ENCODE results near the gene NELFA.

The NELFA gene

GRCh38 chr4:1948232-1948631 is 60.5 kb downstream of the NELFA start:
- ATAC-seq = no peak
- TF ChIP-seq GLIS3 (CRISPR knock-in tag; IDR thresholded peaks at IDR 0.05) = no peak
- TF ChIP-seq ZFP3 (CRISPR knock-in tag; IDR thresholded peaks at IDR 0.05) = no peak

DNA sequence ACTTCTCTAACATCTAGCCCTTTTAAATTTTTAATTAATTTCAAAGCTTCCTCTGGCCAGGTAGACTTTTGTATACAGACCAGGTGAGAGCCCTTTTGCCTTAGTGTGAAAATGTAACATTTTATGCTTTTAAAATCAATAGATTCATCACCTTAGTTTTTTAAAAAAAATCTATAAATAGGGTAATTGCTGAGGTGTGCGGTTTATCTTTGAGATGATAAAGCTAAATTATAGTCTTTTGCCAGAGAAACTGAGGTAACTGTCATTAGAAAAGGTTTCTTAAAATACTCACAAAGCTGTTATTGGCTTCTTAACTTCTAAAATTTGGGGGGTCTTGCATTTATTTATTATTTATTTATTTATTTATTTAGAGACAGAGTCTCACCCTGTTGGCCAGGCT is 62.9 kb downstream of the NELFA start:
- no peak for TF ChIP-seq TOX (CRISPR knock-in tag; IDR thresholded peaks at IDR 0.05; ENCODE audit: borderline replicate concordance)
- TF ChIP-seq RARB (CRISPR knock-in tag; IDR thresholded peaks at IDR 0.05) = no peak
- TF ChIP-seq ZFP3 (CRISPR knock-in tag; IDR thresholded peaks at IDR 0.05) = no peak
- no peak for TF ChIP-seq PPARA (CRISPR knock-in tag; IDR thresholded peaks at IDR 0.05; ENCODE audit: borderline replicate concordance)
- no peak for TF ChIP-seq ZNF8 (CRISPR knock-in tag; IDR thresholded peaks at IDR 0.05)
- no peak for TF ChIP-seq CSDC2 (CRISPR knock-in tag; IDR thresholded peaks at IDR 0.05)
- TF ChIP-seq, protein P1, sequence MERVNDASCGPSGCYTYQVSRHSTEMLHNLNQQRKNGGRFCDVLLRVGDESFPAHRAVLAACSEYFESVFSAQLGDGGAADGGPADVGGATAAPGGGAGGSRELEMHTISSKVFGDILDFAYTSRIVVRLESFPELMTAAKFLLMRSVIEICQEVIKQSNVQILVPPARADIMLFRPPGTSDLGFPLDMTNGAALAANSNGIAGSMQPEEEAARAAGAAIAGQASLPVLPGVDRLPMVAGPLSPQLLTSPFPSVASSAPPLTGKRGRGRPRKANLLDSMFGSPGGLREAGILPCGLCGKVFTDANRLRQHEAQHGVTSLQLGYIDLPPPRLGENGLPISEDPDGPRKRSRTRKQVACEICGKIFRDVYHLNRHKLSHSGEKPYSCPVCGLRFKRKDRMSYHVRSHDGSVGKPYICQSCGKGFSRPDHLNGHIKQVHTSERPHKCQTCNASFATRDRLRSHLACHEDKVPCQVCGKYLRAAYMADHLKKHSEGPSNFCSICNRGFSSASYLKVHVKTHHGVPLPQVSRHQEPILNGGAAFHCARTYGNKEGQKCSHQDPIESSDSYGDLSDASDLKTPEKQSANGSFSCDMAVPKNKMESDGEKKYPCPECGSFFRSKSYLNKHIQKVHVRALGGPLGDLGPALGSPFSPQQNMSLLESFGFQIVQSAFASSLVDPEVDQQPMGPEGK (CRISPR knock-in tag; IDR thresholded peaks at IDR 0.05; ENCODE audit: borderline replicate concordance) = no peak
- no peak for TF ChIP-seq ESRRG (CRISPR knock-in tag; IDR thresholded peaks at IDR 0.05)
- TF ChIP-seq ISL1 (CRISPR knock-in tag; IDR thresholded peaks at IDR 0.05) = no peak
- TF ChIP-seq ARNTL (CRISPR knock-in tag; IDR thresholded peaks at IDR 0.05; ENCODE audit: borderline replicate concordance, low read depth) = no peak
- TF ChIP-seq ZNF565 (CRISPR knock-in tag; conservative IDR thresholded peaks at IDR 0.05; ENCODE audit: low read depth) = no peak
- no peak for ATAC-seq

- ATAC-seq = no peak
- TF ChIP-seq BACH2 (CRISPR knock-in tag; IDR thresholded peaks at IDR 0.05; ENCODE audit: borderline replicate concordance) = no peak
- no peak for TF ChIP-seq ARNTL (CRISPR knock-in tag; IDR thresholded peaks at IDR 0.05; ENCODE audit: borderline replicate concordance, low read depth)
- TF ChIP-seq TOX (CRISPR knock-in tag; IDR thresholded peaks at IDR 0.05; ENCODE audit: borderline replicate concordance) = no peak
- no peak for TF ChIP-seq ESRRG (CRISPR knock-in tag; IDR thresholded peaks at IDR 0.05)
- no peak for TF ChIP-seq ZFP30 (CRISPR knock-in tag; IDR thresholded peaks at IDR 0.05)
- no peak for TF ChIP-seq ZNF565 (CRISPR knock-in tag; conservative IDR thresholded peaks at IDR 0.05; ENCODE audit: low read depth)
- TF ChIP-seq, protein P1 (CRISPR knock-in tag; IDR thresholded peaks at IDR 0.05; ENCODE audit: borderline replicate concordance) = no peak
- TF ChIP-seq ZNF70 (CRISPR knock-in tag; IDR thresholded peaks at IDR 0.05) = no peak
Observed at GRCh38 chr4:1945124-1945895, 63.5 kb downstream of the NELFA start.

- no peak for ATAC-seq
- TF ChIP-seq SNAI2 (CRISPR knock-in tag; IDR thresholded peaks at IDR 0.05) (no peak), CSDC2 (CRISPR knock-in tag; IDR thresholded peaks at IDR 0.05) (no peak), POU6F1 (CRISPR knock-in tag; IDR thresholded peaks at IDR 0.05; ENCODE audit: borderline replicate concordance, low read depth) (no peak), ZC3H10 (CRISPR knock-in tag; IDR thresholded peaks at IDR 0.05) (no peak), TCF4 (CRISPR knock-in tag; IDR thresholded peaks at IDR 0.05; ENCODE audit: borderline replicate concordance) (no peak), ZNF8 (CRISPR knock-in tag; IDR thresholded peaks at IDR 0.05) (no peak)
Observed at GRCh38 chr4:1943928-1944327, 64.8 kb downstream of the NELFA start.

DNA sequence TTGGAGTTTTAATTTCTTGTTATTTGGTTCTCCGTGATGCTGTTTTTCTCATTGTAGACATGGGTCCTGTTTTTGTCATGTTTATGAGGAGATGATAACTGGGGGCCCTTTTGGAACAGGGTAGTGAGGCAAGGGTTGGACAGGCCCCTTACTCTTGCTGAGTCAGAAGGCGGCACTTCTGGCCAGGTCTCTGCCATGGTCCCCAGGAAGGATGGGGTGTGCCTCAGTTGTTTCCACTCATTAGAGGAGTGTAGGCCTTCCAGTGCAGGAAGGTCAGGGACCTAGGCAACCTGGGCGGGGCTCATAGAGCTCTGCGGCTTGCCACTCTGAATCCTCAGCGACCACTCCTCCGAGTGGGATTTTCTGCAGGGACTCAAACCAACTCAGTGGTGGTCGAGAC is 68.2 kb downstream of the NELFA start:
- TF ChIP-seq POU6F1 (CRISPR knock-in tag; IDR thresholded peaks at IDR 0.05; ENCODE audit: borderline replicate concordance, low read depth) (no peak), OSR1 (CRISPR knock-in tag; IDR thresholded peaks at IDR 0.05) (no peak), ZNF565 (CRISPR knock-in tag; conservative IDR thresholded peaks at IDR 0.05; ENCODE audit: low read depth) (no peak), ESRRG (CRISPR knock-in tag; IDR thresholded peaks at IDR 0.05) (no peak), ISL1 (CRISPR knock-in tag; IDR thresholded peaks at IDR 0.05) (no peak), CREB5 (CRISPR knock-in tag; IDR thresholded peaks at IDR 0.05; ENCODE audit: low read depth) (no peak), PPARA (CRISPR knock-in tag; IDR thresholded peaks at IDR 0.05; ENCODE audit: borderline replicate concordance) (no peak), ZNF8 (CRISPR knock-in tag; IDR thresholded peaks at IDR 0.05) (no peak), TCF4 (CRISPR knock-in tag; IDR thresholded peaks at IDR 0.05; ENCODE audit: borderline replicate concordance) (no peak), SNAI2 (CRISPR knock-in tag; IDR thresholded peaks at IDR 0.05) (no peak), BACH2 (CRISPR knock-in tag; IDR thresholded peaks at IDR 0.05; ENCODE audit: borderline replicate concordance) (no peak), ARNTL (CRISPR knock-in tag; IDR thresholded peaks at IDR 0.05; ENCODE audit: borderline replicate concordance, low read depth) (no peak), ZFP3 (CRISPR knock-in tag; IDR thresholded peaks at IDR 0.05) (no peak)
- TF ChIP-seq, protein P2, sequence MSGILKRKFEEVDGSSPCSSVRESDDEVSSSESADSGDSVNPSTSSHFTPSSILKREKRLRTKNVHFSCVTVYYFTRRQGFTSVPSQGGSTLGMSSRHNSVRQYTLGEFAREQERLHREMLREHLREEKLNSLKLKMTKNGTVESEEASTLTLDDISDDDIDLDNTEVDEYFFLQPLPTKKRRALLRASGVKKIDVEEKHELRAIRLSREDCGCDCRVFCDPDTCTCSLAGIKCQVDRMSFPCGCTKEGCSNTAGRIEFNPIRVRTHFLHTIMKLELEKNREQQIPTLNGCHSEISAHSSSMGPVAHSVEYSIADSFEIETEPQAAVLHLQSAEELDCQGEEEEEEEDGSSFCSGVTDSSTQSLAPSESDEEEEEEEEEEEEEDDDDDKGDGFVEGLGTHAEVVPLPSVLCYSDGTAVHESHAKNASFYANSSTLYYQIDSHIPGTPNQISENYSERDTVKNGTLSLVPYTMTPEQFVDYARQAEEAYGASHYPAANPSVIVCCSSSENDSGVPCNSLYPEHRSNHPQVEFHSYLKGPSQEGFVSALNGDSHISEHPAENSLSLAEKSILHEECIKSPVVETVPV (CRISPR knock-in tag; IDR thresholded peaks at IDR 0.05) = no peak

More for the DNA sequence above, 68.2 kb downstream of the NELFA start:
- ATAC-seq = peak; percentile 10; the same call in 2 of the 3 replicates
